Spleen (tissue), 11 donors: ENCODE data around the gene RASSF5. TPM values are rescaled to one million over a fixed set of nuclear protein-coding genes. Genes with fewer than 3 reads are reported as not detected.
A peak's percentile ranks its signal among the peaks of the same experiment; 100 is the strongest.

Experiments
- DNase-seq: peaks from one replicate; pipeline ENCODE4 v3.0.0-alpha.2; 2020
- H3K27ac ChIP-seq, 8 donors: fragments of 200-600 bp; sonication (generic) in 7 of 8; 1 replicate in 4 of 8; 2 replicates in 4 of 8; pipeline versions ENCODE4 v1.5.0 to v1.8.0; 2016 to 2021; ENCODE audit warnings: inconsistent platforms in 4 of 8, mild to moderate bottlenecking in 4 of 8, moderate library complexity in 1 of 8
- H3K27me3 ChIP-seq, 7 donors: fragments of 200-600 bp; sonication (generic) in 6 of 7; replicated peaks in 1 of 7; 1 replicate in 4 of 7; 2 replicates in 3 of 7; pipeline versions ENCODE4 v1.5.0 to v1.8.0; 2016 to 2021; ENCODE audit warnings: inconsistent platforms in 3 of 7, mild to moderate bottlenecking in 1 of 7
- H3K36me3 ChIP-seq, 6 donors: fragments of 200-600 bp; sonication (generic) in 5 of 6; 1 replicate in 4 of 6; 2 replicates in 2 of 6; pipeline versions ENCODE4 v1.5.0 to v1.8.0; 2016 to 2021; ENCODE audit warnings: inconsistent platforms in 2 of 6
- H3K4me1 ChIP-seq, 6 donors: fragments of 200-600 bp; sonication (generic) in 5 of 6; 1 replicate in 3 of 6; 2 replicates in 3 of 6; pipeline versions ENCODE4 v1.5.0 to v1.8.0; 2016 to 2021; ENCODE audit warnings: inconsistent platforms in 3 of 6
- H3K4me3 ChIP-seq, 8 donors: fragments of 200-600 bp; sonication (generic) in 7 of 8; 1 replicate in 4 of 8; 2 replicates in 4 of 8; pipeline versions ENCODE4 v1.5.0 to v1.8.0; 2016 to 2021; ENCODE audit warnings: inconsistent platforms in 4 of 8, mild to moderate bottlenecking in 4 of 8, moderate library complexity in 2 of 8
- H3K9me3 ChIP-seq, 8 donors: fragments of 200-600 bp; sonication (generic) in 7 of 8; 1 replicate in 4 of 8; 2 replicates in 4 of 8; pipeline versions ENCODE4 v1.5.0 to v1.8.0; 2016 to 2021; ENCODE audit warnings: inconsistent platforms in 4 of 8
- POLR2A ChIP-seq, 3 donors: fragments of 450-650 bp; IDR thresholded peaks; one replicate each; pipeline ENCODE4 v1.5.1; 2017; ENCODE audit warnings: antibody characterized with exemption in 3 of 3, mild to moderate bottlenecking in 1 of 3
- POLR2AphosphoS5 ChIP-seq, 3 donors: sonication (generic); formaldehyde crosslinking; IDR thresholded peaks; one replicate each; pipeline ENCODE4 v1.5.1; 2017; ENCODE audit warnings: antibody characterized with exemption in 3 of 3
- WGBS, 5 donors: extraction: QIAGEN DNeasy Blood & Tissue Kit in 3 of 5; methylation state at CpG; one replicate each; pipeline versions ENCODE4 v1.1.5 to v1.1.7; 2013 to 2018; 5-methylcytosine and 5-hydroxymethylcytosine counted together
- intact Hi-C: fragments of 100-400 bp; cut with DNase I; formaldehyde crosslinking; loops from one replicate; pipeline ENCODE4 v1.15.0; 2023; ENCODE audit warnings: low total_unique reads
- polyA plus RNA-seq, 3 donors: library from polyadenylated mRNA; stranded (reverse); fragments of 200-250 nt; gene quantifications; one replicate each; pipeline ENCODE4 v1.2.1, GENCODE V29; 2013
- total RNA-seq, 7 donors: library from RNA; depleted of rRNA in 3 of 7; stranded (reverse); fragments of >200 nt in 3 of 7; fragmentation: NEBNext Ultra II Directional in 4 of 7; extraction: Animal tissue kit (Norgen Biotek cat#: 25700) in 4 of 7; gene quantifications; one replicate each; pipeline versions ENCODE4 v1.1.0 to v1.2.1, GENCODE V29; 2016 to 2021
- TF ChIP-seq, protein P1 (sequence below), 11 experiments: fragments of 200-600 bp in 7 of 11; fragments of 450-650 bp in 4 of 11; sonication (generic) in 4 of 11; IDR thresholded peaks in 8 of 11; conservative IDR thresholded peaks in 3 of 11; 1 replicate in 7 of 11; 2 replicates in 4 of 11; pipeline versions ENCODE4 v1.4.0 to v1.8.0; 2016 to 2021; ENCODE audit warnings: antibody characterized with exemption in 11 of 11, inconsistent platforms in 4 of 11, mild to moderate bottlenecking in 1 of 11
- donor health status: healthy with polysubstance abuse.
- donor health status: DM: no; HTN: no; CAD: no; lungs with moderate emphysema.
- donor health status: DM: no; HTN: no; CAD: no.
- donor health status: Bipolar disorder and iron deficiency.
- donor health status: healthy.
- donor health status: DM: no; HTN: no; CAD: no.
- donor health status: DM: yes; HTN: yes; CAD: no.

The RASSF5 gene
- total and polyA plus RNA-seq, 10 donors = 32.2 to 168 (median 127) TPM

- H3K36me3 ChIP-seq = peaks cover 6 to 100% (median 92%) of the 10 kb centered on the region in 6 donors
- H3K9me3 ChIP-seq = no peaks in the 10 kb centered on the region
- WGBS, 5 donors = 90 to 97% (median 93%) methylated on average over 3 of the region's 3 CpGs
- no peaks in the 10 kb centered on the region for H3K27me3 ChIP-seq
- DNase-seq = no peak
- peaks cover 0 to 3% (median 0%) of the 10 kb centered on the region in 6 donors for H3K4me1 ChIP-seq
- H3K4me3 ChIP-seq = no peak overlapping the region
- intact Hi-C loops = no loop called here
- TF ChIP-seq POLR2AphosphoS5 (IDR thresholded peaks at IDR 0.05) (no peak), POLR2A (IDR thresholded peaks at IDR 0.05) (no peak)
- TF ChIP-seq, protein P1, sequence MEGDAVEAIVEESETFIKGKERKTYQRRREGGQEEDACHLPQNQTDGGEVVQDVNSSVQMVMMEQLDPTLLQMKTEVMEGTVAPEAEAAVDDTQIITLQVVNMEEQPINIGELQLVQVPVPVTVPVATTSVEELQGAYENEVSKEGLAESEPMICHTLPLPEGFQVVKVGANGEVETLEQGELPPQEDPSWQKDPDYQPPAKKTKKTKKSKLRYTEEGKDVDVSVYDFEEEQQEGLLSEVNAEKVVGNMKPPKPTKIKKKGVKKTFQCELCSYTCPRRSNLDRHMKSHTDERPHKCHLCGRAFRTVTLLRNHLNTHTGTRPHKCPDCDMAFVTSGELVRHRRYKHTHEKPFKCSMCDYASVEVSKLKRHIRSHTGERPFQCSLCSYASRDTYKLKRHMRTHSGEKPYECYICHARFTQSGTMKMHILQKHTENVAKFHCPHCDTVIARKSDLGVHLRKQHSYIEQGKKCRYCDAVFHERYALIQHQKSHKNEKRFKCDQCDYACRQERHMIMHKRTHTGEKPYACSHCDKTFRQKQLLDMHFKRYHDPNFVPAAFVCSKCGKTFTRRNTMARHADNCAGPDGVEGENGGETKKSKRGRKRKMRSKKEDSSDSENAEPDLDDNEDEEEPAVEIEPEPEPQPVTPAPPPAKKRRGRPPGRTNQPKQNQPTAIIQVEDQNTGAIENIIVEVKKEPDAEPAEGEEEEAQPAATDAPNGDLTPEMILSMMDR (IDR thresholded peaks at IDR 0.05 in 8 of 11, conservative IDR thresholded peaks at IDR 0.05 in 3 of 11) = no peak
- peak overlapping the region in 2 of 8 donors; percentile 38 to 58 for H3K27ac ChIP-seq
Observed at GRCh38 chr1:206600527-206600926, 93.2 kb downstream of the RASSF5 start.

DNA sequence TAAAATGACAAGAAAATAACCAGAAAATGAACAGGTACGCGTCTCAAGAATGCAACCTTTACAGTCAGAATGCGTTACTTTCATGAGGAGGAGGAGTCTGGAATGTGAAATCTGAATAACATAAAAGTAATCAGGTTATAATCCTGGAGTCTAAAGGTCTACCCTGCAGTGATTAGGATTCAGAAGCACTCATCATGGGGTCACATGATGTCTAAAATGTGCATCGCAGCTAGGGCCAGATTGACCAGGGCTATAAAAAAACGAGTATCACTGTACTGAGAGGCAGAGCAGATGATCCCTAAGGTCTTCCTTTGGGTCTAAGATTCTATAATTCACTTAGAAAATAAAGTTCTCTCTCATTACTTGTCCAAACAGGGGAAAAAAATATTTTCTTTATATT is 97.5 kb downstream of the RASSF5 start:
- Histone ChIP-seq H3K4me3 (no peak overlapping the region), H3K27ac (no peak overlapping the region), H3K36me3 (peaks cover 3 to 100% (median 84%) of the 10 kb centered on the region in 6 donors), H3K4me1 (peaks cover 0 to 15% (median 4%) of the 10 kb centered on the region in 6 donors), H3K27me3 (no peaks in the 10 kb centered on the region), H3K9me3 (no peaks in the 10 kb centered on the region)
- TF ChIP-seq, protein P1 (IDR thresholded peaks at IDR 0.05 in 8 of 11, conservative IDR thresholded peaks at IDR 0.05 in 3 of 11) = no peak
- TF ChIP-seq POLR2A (IDR thresholded peaks at IDR 0.05) (no peak), POLR2AphosphoS5 (IDR thresholded peaks at IDR 0.05) (no peak)
- no peak for DNase-seq
- intact Hi-C loops = no loop called here
- 85 to 95% (median 93%) methylated on average over 5 of the region's 5 CpGs for WGBS, 5 donors

GRCh38 chr1:206606867-206607266 is 99.5 kb downstream of the RASSF5 start:
- Histone ChIP-seq H3K9me3 (no peaks in the 10 kb centered on the region), H3K4me1 (peaks cover 7 to 32% (median 13%) of the 10 kb centered on the region in 6 donors), H3K27me3 (no peaks in the 10 kb centered on the region), H3K36me3 (peaks cover 3 to 92% (median 70%) of the 10 kb centered on the region in 6 donors), H3K4me3 (no peak overlapping the region), H3K27ac (no peak overlapping the region)
- TF ChIP-seq POLR2A (IDR thresholded peaks at IDR 0.05) (no peak), POLR2AphosphoS5 (IDR thresholded peaks at IDR 0.05) (no peak)
- TF ChIP-seq, protein P1 (IDR thresholded peaks at IDR 0.05 in 8 of 11, conservative IDR thresholded peaks at IDR 0.05 in 3 of 11) = peak in 1 of 11 experiments; percentile 6
- no peak for DNase-seq
- WGBS, 5 donors = 63 to 75% (median 70%) methylated on average over 3 of the region's 3 CpGs
- intact Hi-C loops = no loop called here

DNA sequence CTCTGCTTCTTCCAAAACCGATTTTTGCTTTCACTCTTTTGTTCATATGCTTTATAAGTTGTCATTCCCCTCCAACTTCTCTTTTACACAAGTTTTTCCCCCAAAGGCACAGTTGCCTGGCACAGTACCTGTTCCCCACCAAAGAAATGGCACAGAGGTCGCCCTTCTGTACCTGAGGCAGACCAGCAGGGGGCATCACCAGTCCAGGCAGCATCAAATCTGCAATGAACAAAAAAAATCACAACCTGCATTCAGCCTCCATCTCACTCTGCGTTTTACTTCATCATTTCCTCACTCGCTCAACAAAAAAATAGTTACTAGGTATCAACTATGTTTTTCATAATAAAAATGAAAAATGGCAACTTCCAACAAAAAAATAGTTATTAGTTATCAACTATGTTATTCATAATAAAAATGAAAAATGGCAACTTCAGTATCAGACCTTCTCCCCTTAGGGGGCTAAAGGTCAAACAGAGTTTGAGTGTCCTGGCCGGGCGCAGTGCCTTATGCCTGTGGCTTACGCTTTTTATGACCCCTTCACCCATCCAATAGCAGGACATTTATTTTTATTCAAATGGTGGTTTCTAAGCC is 100.9 kb downstream of the RASSF5 start:
- WGBS, 5 donors = 70 to 85% (median 75%) methylated on average over 7 of the region's 7 CpGs
- H3K27me3 ChIP-seq = no peaks in the 10 kb centered on the region
- H3K4me3 ChIP-seq = no peak overlapping the region
- no peaks in the 10 kb centered on the region for H3K9me3 ChIP-seq
- no peak for DNase-seq
- intact Hi-C loops = no loop called here
- TF ChIP-seq, protein P1 (IDR thresholded peaks at IDR 0.05 in 8 of 11, conservative IDR thresholded peaks at IDR 0.05 in 3 of 11) = peak; percentile 27 to 75 (median 64)
- no peak for TF ChIP-seq POLR2AphosphoS5 (IDR thresholded peaks at IDR 0.05)
- TF ChIP-seq POLR2A (IDR thresholded peaks at IDR 0.05) = no peak
- peaks cover 3 to 79% (median 56%) of the 10 kb centered on the region in 6 donors for H3K36me3 ChIP-seq
- no peak overlapping the region for H3K27ac ChIP-seq
- H3K4me1 ChIP-seq = peaks cover 7 to 43% (median 14%) of the 10 kb centered on the region in 6 donors
